AG04450 (cell line): ENCODE data around the gene CDK5R2. TPM values are rescaled to one million over a fixed set of nuclear protein-coding genes. Genes with fewer than 3 reads are reported as not detected.

Experiments used
- CTCF ChIA-PET: fragments of 300-600, 350-600 bp; formaldehyde crosslinking; extraction: SDS; loops from one replicate; lab custom pipeline; 2022; ENCODE audit warnings: antibody characterized with exemption, inconsistent platforms; lab: Charles Lee
- POLR2A ChIA-PET: fragments of 350-600 bp; formaldehyde crosslinking; extraction: SDS; loops from one replicate; lab custom pipeline; 2021; ENCODE audit warnings: antibody characterized with exemption, inconsistent platforms; lab: Yijun Ruan, JAX
- DNase-seq: peaks from one replicate; pipeline ENCODE4 v3.0.0-alpha.2; 2011; ENCODE audit warnings: low read depth, low spot score
- H3K27ac ChIP-seq: one replicate; pipeline ENCODE4 v1.5.1; 2012; ENCODE audit warnings: low read depth, low read length, control low read depth
- H3K27me3 ChIP-seq: one replicate; pipeline ENCODE4 v1.6.0; 2012; ENCODE audit warnings: low read length; ENCODE audit not compliant: control insufficient read depth, insufficient read depth
- H3K4me3 ChIP-seq: 2 replicates; pipeline ENCODE4 v1.5.1; 2011; ENCODE audit warnings: mild to moderate bottlenecking, low read depth, low read length, control low read depth
- H3K9me3 ChIP-seq: 2 replicates; pipeline ENCODE4 v1.5.1; 2012; ENCODE audit warnings: low read length; ENCODE audit not compliant: control insufficient read depth, insufficient read depth
- CTCF ChIP-seq: IDR thresholded peaks from 2 replicates; pipeline ENCODE4 v1.5.1; 2011; ENCODE audit warnings: low read depth, low read length, control low read depth, inconsistent platforms
- polyA plus RNA-seq: library from polyadenylated mRNA; depleted of rRNA; stranded (reverse); fragments of >200 nt; gene quantifications from 2 replicates; pipeline ENCODE4 v1.2.3, GENCODE V29; 2011

The CDK5R2 gene
- polyA plus RNA-seq, 1 experiment, result 0.05 TPM

- ChIA-PET CTCF (interaction anchor here (0.5 to 1.3 kb wide), 3 partner anchors 123 to 160 kb away, joined by 3 to 5 read pairs (median 3); no protein-coding TSS in a partner anchor), POLR2A (no interaction called here)
- peaks cover 79% of the 10 kb centered on the region for H3K27me3 ChIP-seq
- no peak overlapping the region for H3K27ac ChIP-seq
- TF ChIP-seq CTCF, result no peak
- H3K4me3 ChIP-seq, result no peak overlapping the region
- no peak for DNase-seq
- no peaks in the 10 kb centered on the region; the same call in 1 of the 2 replicates for H3K9me3 ChIP-seq
Measured at GRCh38 chr2:218998414-218999002, 39.0 kb downstream of the CDK5R2 start.

- no peak overlapping the region for H3K27ac ChIP-seq
- POLR2A ChIA-PET, result no interaction called here
- CTCF ChIA-PET, result interaction anchor here (0.5 to 1.3 kb wide), 3 partner anchors 124 to 160 kb away, joined by 3 to 5 read pairs (median 3); no protein-coding TSS in a partner anchor
- peaks cover 79% of the 10 kb centered on the region for H3K27me3 ChIP-seq
- H3K4me3 ChIP-seq, result no peak overlapping the region
- no peaks in the 10 kb centered on the region; the same call in 1 of the 2 replicates for H3K9me3 ChIP-seq
- TF ChIP-seq CTCF, result no peak
- DNase-seq, result no peak
Measured at GRCh38 chr2:218999021-218999880, 39.8 kb downstream of the CDK5R2 start.

GRCh38 chr2:218999881-219000568 is 40.6 kb downstream of the CDK5R2 start:
- H3K27me3 ChIP-seq, result peaks cover 76% of the 10 kb centered on the region
- CTCF ChIA-PET, result interaction anchor here (1.3 kb wide), 1 partner anchor 159 kb away, joined by 3 read pairs; no protein-coding TSS in a partner anchor
- no peak overlapping the region for H3K27ac ChIP-seq
- no peaks in the 10 kb centered on the region; the same call in 1 of the 2 replicates for H3K9me3 ChIP-seq
- H3K4me3 ChIP-seq, result no peak overlapping the region
- DNase-seq, result no peak
- TF ChIP-seq CTCF, result no peak
- POLR2A ChIA-PET, result no interaction called here

GRCh38 chr2:219000569-219000960 is 41.1 kb downstream of the CDK5R2 start:
- Histone ChIP-seq H3K27ac (no peak overlapping the region), H3K27me3 (peaks cover 76% of the 10 kb centered on the region), H3K4me3 (no peak overlapping the region), H3K9me3 (no peaks in the 10 kb centered on the region; the same call in 1 of the 2 replicates)
- no peak for DNase-seq
- no peak for TF ChIP-seq CTCF
- ChIA-PET POLR2A (no interaction called here), CTCF (no interaction called here)
